Measurements from ENCODE around the gene AMPD3. TPM values are rescaled to one million over a fixed set of nuclear protein-coding genes. Genes with fewer than 3 reads are reported as not detected.

The AMPD3 gene
- polyA plus RNA-seq, 1 donor (not counting 4 experiments of a cell fraction or from before 2014, with no cell fraction given): 11.1 TPM

DNA sequence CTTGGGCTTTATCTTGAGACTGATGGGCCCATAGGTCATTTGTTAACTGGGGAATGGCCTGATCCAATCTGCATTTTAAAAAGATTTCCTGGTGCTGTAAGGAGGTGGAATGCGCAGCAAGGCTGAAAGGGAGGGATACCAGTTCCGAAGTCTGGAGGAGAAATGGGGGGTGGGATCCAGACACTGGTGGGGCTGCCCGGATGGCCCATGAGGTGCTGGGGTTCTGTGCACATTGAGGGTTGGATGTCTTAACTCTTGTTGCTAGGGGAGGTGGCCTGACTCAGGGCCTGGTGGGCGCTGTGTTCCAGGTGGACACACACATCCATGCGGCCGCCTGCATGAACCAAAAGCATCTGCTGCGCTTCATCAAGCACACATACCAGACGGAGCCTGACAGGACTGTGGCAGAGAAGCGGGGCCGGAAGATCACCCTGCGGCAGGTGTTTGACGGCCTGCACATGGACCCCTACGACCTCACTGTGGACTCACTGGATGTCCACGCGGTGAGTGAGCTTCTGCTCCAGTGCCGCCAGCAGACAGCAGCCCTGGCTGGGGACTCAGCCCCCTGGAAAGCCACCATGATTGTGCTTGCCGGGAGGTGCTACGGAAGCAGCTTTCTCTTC, 38.1 kb downstream of the AMPD3 start:
- H3K27ac ChIP-seq (ENCODE audit: control insufficient read depth, insufficient read depth, low read length): no peak overlapping the region
- no peaks in the 10 kb centered on the region for H3K9me1 ChIP-seq (ENCODE audit: control insufficient read depth, extremely low read depth, insufficient read depth, low read length)
- DNase-seq (ENCODE audit: low read depth, low spot score) (no peak), FAIRE-seq (no peak)
- no peak overlapping the region for H2AFZ ChIP-seq (ENCODE audit: control insufficient read depth, low read length)
- H3K4me3 ChIP-seq (ENCODE audit: control insufficient read depth in 2 of 3, extremely low read depth in 1 of 3, insufficient read depth in 2 of 3, low read depth in 1 of 3, low read length in 3 of 3): no peak overlapping the region
- no peaks in the 10 kb centered on the region for H3K27me3 ChIP-seq (ENCODE audit: control insufficient read depth, extremely low read depth, insufficient read depth, low read length)
- H4K20me1 ChIP-seq (ENCODE audit: control insufficient read depth, extremely low read depth, insufficient read depth, low read length): no peaks in the 10 kb centered on the region
- dilution Hi-C loops (cut with MboI; ENCODE audit: extremely low pct_ligation_motif_present, low sequenced_read_pairs): no loop called here
- H3K4me1 ChIP-seq (ENCODE audit: control insufficient read depth, extremely low read depth, insufficient read depth, low read length): peaks cover 25% of the 10 kb centered on the region
- H3K9ac ChIP-seq (ENCODE audit: control insufficient read depth, extremely low read depth, insufficient read depth, low read length): no peak overlapping the region
- peaks cover 22 to 32% of the 10 kb centered on the region in 2 experiments for H3K36me3 ChIP-seq (ENCODE audit: control insufficient read depth in 2 of 2, extremely low read depth in 1 of 2, insufficient read depth in 2 of 2, low read length in 2 of 2)
- H3K4me2 ChIP-seq (ENCODE audit: control insufficient read depth, extremely low read depth, insufficient read depth, low read depth, low read length): no peak overlapping the region
- no peak for TF ChIP-seq EZH2 (IDR thresholded peaks at IDR 0.05; ENCODE audit: low read length)
- TF ChIP-seq, protein P1, sequence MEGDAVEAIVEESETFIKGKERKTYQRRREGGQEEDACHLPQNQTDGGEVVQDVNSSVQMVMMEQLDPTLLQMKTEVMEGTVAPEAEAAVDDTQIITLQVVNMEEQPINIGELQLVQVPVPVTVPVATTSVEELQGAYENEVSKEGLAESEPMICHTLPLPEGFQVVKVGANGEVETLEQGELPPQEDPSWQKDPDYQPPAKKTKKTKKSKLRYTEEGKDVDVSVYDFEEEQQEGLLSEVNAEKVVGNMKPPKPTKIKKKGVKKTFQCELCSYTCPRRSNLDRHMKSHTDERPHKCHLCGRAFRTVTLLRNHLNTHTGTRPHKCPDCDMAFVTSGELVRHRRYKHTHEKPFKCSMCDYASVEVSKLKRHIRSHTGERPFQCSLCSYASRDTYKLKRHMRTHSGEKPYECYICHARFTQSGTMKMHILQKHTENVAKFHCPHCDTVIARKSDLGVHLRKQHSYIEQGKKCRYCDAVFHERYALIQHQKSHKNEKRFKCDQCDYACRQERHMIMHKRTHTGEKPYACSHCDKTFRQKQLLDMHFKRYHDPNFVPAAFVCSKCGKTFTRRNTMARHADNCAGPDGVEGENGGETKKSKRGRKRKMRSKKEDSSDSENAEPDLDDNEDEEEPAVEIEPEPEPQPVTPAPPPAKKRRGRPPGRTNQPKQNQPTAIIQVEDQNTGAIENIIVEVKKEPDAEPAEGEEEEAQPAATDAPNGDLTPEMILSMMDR (optimal IDR thresholded peaks at IDR 0.05 in 1 of 3, IDR thresholded peaks at IDR 0.05 in 1 of 3, conservative IDR thresholded peaks at IDR 0.05 in 1 of 3; ENCODE audit: extremely low read depth in 1 of 3, insufficient read depth in 2 of 3, low read length in 3 of 3): no peak
- H3K9me3 ChIP-seq (ENCODE audit: control insufficient read depth, low read depth, low read length): no peaks in the 10 kb centered on the region
- H3K79me2 ChIP-seq (ENCODE audit: control insufficient read depth, insufficient read depth, low read length): no peaks in the 10 kb centered on the region

DNA sequence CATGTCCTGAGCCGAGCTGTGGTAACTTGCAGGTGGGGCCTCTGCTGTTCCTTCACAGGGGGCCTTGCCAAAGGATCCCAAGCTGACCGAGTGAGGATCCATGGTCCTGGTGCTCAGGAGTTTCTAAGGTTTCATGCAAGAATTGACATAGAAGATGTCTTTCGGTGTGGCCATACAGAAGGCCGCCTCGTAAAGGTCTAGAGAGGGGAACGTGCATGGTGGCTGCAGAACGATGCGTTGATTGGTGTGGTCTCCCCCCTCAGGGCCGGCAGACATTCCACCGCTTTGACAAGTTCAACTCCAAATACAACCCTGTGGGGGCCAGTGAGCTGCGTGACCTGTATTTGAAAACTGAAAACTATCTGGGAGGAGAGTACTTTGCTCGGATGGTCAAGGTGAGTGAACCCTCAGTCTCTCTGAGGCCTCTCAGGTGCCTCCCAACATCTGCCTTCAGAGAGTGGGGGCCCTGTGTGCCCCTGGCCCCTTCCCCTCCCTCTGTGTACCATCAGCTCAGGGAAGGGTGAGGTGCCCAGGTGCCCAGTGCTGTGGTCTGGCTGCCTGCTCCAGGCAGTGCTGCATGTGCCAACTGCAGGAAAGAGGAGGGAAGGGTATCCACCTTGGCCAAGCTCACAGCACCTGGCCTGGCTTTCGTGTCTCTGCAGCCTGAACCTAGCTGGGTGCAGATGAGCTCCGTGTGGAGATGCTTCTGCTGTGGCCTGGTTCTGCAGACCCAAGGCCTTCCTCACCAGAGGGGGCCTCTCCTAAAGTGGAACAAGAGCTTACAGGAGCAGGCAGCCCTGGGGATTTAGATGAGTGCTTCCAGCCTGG, 39.8 kb downstream of the AMPD3 start:
- no peaks in the 10 kb centered on the region for H3K79me2 ChIP-seq (ENCODE audit: control insufficient read depth, insufficient read depth, low read length)
- H3K27ac ChIP-seq (ENCODE audit: control insufficient read depth, insufficient read depth, low read length): no peak overlapping the region
- H3K4me3 ChIP-seq (ENCODE audit: control insufficient read depth in 2 of 3, extremely low read depth in 1 of 3, insufficient read depth in 2 of 3, low read depth in 1 of 3, low read length in 3 of 3): no peak overlapping the region
- peaks cover 8% of the 10 kb centered on the region for H3K4me1 ChIP-seq (ENCODE audit: control insufficient read depth, extremely low read depth, insufficient read depth, low read length)
- no peak for DNase-seq (ENCODE audit: low read depth, low spot score)
- H4K20me1 ChIP-seq (ENCODE audit: control insufficient read depth, extremely low read depth, insufficient read depth, low read length): no peaks in the 10 kb centered on the region
- no peak for TF ChIP-seq EZH2 (IDR thresholded peaks at IDR 0.05; ENCODE audit: low read length)
- TF ChIP-seq, protein P1 (optimal IDR thresholded peaks at IDR 0.05 in 1 of 3, IDR thresholded peaks at IDR 0.05 in 1 of 3, conservative IDR thresholded peaks at IDR 0.05 in 1 of 3; ENCODE audit: extremely low read depth in 1 of 3, insufficient read depth in 2 of 3, low read length in 3 of 3): no peak
- no peak for FAIRE-seq
- peaks cover 29 to 46% of the 10 kb centered on the region in 2 experiments for H3K36me3 ChIP-seq (ENCODE audit: control insufficient read depth in 2 of 2, extremely low read depth in 1 of 2, insufficient read depth in 2 of 2, low read length in 2 of 2)
- no peak overlapping the region for H2AFZ ChIP-seq (ENCODE audit: control insufficient read depth, low read length)
- H3K4me2 ChIP-seq (ENCODE audit: control insufficient read depth, extremely low read depth, insufficient read depth, low read depth, low read length): no peak overlapping the region
- dilution Hi-C loops (cut with MboI; ENCODE audit: extremely low pct_ligation_motif_present, low sequenced_read_pairs): no loop called here
- no peaks in the 10 kb centered on the region for H3K9me1 ChIP-seq (ENCODE audit: control insufficient read depth, extremely low read depth, insufficient read depth, low read length)
- H3K9ac ChIP-seq (ENCODE audit: control insufficient read depth, extremely low read depth, insufficient read depth, low read length): no peak overlapping the region
- no peaks in the 10 kb centered on the region for H3K9me3 ChIP-seq (ENCODE audit: control insufficient read depth, low read depth, low read length)
- H3K27me3 ChIP-seq (ENCODE audit: control insufficient read depth, extremely low read depth, insufficient read depth, low read length): no peaks in the 10 kb centered on the region

All from keratinocyte (primary cell).